T-helper 1 cell (primary cell): ENCODE results near the gene DCUN1D2.
A peak's percentile ranks its signal among the peaks of the same experiment; 100 is the strongest.
"Not testable (repeated sequence)": the region's sequence is repeated elsewhere in the genome, so short reads cannot be mapped to it uniquely, and the experiment has no call there.

Experiments
- DNase-seq, 5 donors: peaks; one replicate each; pipeline ENCODE4 v3.0.0-alpha.2; 2012 to 2020

Gene DCUN1D2

GRCh38 chr13:113464476-113464875 lies 26.0 kb downstream of the DCUN1D2 start:
- no peak for DNase-seq

GRCh38 chr13:113461022-113461751 lies 29.3 kb downstream of the DCUN1D2 start:
- DNase-seq, result no peak

GRCh38 chr13:113460599-113460998 lies 29.9 kb downstream of the DCUN1D2 start:
- DNase-seq, result no peak

- no peak for DNase-seq
Measured at GRCh38 chr13:113460064-113460555, 30.4 kb downstream of the DCUN1D2 start.

GRCh38 chr13:113458253-113459065 lies 32.1 kb downstream of the DCUN1D2 start:
- DNase-seq, result no peak

- no peak for DNase-seq
Measured at GRCh38 chr13:113457510-113457909, 33.0 kb downstream of the DCUN1D2 start.

GRCh38 chr13:113456116-113456702 lies 34.3 kb downstream of the DCUN1D2 start:
- DNase-seq, result no peak

GRCh38 chr13:113455384-113455783 lies 35.1 kb downstream of the DCUN1D2 start:
- no peak for DNase-seq

- DNase-seq, result no peak
Measured at GRCh38 chr13:113454936-113455335, 35.6 kb downstream of the DCUN1D2 start.

GRCh38 chr13:113452942-113453901 lies 37.3 kb downstream of the DCUN1D2 start, which contains the start of gene ADPRHL1:
TSS of gene ADPRHL1 (minus strand) at chr13:113453488. CDS start at chr13:113453437, 51 bp downstream.
- DNase-seq, result no peak

GRCh38 chr13:113452466-113452865 lies 38.0 kb downstream of the DCUN1D2 start:
- DNase-seq, result no peak

- no peak for DNase-seq
Measured at GRCh38 chr13:113451951-113452421, 38.5 kb downstream of the DCUN1D2 start.

- DNase-seq, result not testable (repeated sequence)
Measured at GRCh38 chr13:113450861-113451620, 39.5 kb downstream of the DCUN1D2 start.

- DNase-seq, result not testable (repeated sequence)
Measured at GRCh38 chr13:113450348-113450744, 40.2 kb downstream of the DCUN1D2 start.

GRCh38 chr13:113449693-113450347 lies 40.7 kb downstream of the DCUN1D2 start:
- no peak for DNase-seq

- peak in 2 of 5 donors; percentile 17 to 29 for DNase-seq
Measured at GRCh38 chr13:113448885-113449692, 41.4 kb downstream of the DCUN1D2 start.

GRCh38 chr13:113448545-113448884 lies 42.0 kb downstream of the DCUN1D2 start:
- no peak for DNase-seq

GRCh38 chr13:113447596-113447995 lies 42.9 kb downstream of the DCUN1D2 start:
- no peak for DNase-seq

GRCh38 chr13:113446488-113446854 lies 44.0 kb downstream of the DCUN1D2 start:
- DNase-seq, result no peak
